Measurements from ENCODE around the gene NKAIN4.

DNA sequence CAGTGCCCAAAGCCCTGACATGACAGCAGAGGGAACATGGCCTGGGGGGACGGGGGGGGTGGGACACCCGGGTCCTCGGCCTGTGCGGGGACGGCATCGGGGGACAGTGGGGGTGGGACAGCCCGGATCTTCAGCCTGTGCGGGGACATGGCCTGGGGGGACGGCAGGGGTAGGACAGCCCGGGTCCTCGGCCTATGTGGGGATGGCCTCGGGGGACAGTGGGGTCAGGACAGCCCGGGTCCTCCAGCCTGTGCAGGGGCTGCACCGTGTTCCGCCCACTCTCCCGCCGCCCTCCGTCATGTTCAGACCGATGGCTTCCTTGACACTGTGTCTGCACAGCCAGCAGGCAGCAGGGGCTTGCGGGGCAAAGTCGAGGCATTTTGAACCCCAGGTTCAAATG lies 11.5 kb downstream of the NKAIN4 start:
- TF ChIP-seq, protein P1, sequence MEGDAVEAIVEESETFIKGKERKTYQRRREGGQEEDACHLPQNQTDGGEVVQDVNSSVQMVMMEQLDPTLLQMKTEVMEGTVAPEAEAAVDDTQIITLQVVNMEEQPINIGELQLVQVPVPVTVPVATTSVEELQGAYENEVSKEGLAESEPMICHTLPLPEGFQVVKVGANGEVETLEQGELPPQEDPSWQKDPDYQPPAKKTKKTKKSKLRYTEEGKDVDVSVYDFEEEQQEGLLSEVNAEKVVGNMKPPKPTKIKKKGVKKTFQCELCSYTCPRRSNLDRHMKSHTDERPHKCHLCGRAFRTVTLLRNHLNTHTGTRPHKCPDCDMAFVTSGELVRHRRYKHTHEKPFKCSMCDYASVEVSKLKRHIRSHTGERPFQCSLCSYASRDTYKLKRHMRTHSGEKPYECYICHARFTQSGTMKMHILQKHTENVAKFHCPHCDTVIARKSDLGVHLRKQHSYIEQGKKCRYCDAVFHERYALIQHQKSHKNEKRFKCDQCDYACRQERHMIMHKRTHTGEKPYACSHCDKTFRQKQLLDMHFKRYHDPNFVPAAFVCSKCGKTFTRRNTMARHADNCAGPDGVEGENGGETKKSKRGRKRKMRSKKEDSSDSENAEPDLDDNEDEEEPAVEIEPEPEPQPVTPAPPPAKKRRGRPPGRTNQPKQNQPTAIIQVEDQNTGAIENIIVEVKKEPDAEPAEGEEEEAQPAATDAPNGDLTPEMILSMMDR (conservative IDR thresholded peaks at IDR 0.05; ENCODE audit: low read depth in 2 of 2), result no peak
- TF ChIP-seq EZH2 (IDR thresholded peaks at IDR 0.05; ENCODE audit: low read depth, unreplicated experiment), result no peak
- TF ChIP-seq, protein P2, sequence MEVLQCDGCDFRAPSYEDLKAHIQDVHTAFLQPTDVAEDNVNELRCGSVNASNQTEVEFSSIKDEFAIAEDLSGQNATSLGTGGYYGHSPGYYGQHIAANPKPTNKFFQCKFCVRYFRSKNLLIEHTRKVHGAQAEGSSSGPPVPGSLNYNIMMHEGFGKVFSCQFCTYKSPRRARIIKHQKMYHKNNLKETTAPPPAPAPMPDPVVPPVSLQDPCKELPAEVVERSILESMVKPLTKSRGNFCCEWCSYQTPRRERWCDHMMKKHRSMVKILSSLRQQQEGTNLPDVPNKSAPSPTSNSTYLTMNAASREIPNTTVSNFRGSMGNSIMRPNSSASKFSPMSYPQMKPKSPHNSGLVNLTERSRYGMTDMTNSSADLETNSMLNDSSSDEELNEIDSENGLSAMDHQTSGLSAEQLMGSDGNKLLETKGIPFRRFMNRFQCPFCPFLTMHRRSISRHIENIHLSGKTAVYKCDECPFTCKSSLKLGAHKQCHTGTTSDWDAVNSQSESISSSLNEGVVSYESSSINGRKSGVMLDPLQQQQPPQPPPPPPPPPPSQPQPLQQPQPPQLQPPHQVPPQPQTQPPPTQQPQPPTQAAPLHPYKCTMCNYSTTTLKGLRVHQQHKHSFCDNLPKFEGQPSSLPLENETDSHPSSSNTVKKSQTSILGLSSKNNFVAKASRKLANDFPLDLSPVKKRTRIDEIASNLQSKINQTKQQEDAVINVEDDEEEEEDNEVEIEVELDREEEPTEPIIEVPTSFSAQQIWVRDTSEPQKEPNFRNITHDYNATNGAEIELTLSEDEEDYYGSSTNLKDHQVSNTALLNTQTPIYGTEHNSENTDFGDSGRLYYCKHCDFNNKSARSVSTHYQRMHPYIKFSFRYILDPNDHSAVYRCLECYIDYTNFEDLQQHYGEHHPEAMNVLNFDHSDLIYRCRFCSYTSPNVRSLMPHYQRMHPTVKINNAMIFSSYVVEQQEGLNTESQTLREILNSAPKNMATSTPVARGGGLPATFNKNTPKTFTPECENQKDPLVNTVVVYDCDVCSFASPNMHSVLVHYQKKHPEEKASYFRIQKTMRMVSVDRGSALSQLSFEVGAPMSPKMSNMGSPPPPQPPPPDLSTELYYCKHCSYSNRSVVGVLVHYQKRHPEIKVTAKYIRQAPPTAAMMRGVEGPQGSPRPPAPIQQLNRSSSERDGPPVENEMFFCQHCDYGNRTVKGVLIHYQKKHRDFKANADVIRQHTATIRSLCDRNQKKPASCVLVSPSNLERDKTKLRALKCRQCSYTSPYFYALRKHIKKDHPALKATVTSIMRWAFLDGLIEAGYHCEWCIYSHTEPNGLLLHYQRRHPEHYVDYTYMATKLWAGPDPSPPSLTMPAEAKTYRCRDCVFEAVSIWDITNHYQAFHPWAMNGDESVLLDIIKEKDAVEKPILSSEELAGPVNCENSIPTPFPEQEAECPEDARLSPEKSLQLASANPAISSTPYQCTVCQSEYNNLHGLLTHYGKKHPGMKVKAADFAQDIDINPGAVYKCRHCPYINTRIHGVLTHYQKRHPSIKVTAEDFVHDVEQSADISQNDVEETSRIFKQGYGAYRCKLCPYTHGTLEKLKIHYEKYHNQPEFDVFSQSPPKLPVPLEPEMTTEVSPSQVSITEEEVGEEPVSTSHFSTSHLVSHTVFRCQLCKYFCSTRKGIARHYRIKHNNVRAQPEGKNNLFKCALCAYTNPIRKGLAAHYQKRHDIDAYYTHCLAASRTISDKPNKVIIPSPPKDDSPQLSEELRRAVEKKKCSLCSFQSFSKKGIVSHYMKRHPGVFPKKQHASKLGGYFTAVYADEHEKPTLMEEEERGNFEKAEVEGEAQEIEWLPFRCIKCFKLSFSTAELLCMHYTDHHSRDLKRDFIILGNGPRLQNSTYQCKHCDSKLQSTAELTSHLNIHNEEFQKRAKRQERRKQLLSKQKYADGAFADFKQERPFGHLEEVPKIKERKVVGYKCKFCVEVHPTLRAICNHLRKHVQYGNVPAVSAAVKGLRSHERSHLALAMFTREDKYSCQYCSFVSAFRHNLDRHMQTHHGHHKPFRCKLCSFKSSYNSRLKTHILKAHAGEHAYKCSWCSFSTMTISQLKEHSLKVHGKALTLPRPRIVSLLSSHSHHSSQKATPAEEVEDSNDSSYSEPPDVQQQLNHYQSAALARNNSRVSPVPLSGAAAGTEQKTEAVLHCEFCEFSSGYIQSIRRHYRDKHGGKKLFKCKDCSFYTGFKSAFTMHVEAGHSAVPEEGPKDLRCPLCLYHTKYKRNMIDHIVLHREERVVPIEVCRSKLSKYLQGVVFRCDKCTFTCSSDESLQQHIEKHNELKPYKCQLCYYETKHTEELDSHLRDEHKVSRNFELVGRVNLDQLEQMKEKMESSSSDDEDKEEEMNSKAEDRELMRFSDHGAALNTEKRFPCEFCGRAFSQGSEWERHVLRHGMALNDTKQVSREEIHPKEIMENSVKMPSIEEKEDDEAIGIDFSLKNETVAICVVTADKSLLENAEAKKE (CRISPR knock-in tag; IDR thresholded peaks at IDR 0.05), result no peak
